HFFc6 (cell line): ENCODE measurements around the gene KCNF1. TPM values are rescaled to one million over a fixed set of nuclear protein-coding genes. Genes with fewer than 3 reads are reported as not detected.
"Not testable (repeated sequence)": the region's sequence is repeated elsewhere in the genome, so short reads cannot be mapped to it uniquely, and the experiment has no call there.

Source experiments
- DNase-seq: peaks from one replicate; pipeline ENCODE4 v3.0.0-alpha.2; 2018
- H3K27ac Mint-ChIP-seq: 2 replicates; pipeline ENCODE4 v1.8.0; 2020; ENCODE audit warnings: mild to moderate bottlenecking, mixed read lengths
- H3K27me3 Mint-ChIP-seq: 2 replicates; pipeline ENCODE4 v1.8.0; 2021; ENCODE audit warnings: mild to moderate bottlenecking, moderate library complexity, mixed read lengths; ENCODE audit not compliant: insufficient read depth
- H3K36me3 Mint-ChIP-seq: 2 replicates; pipeline ENCODE4 v1.8.0; 2021; ENCODE audit warnings: low read depth, mixed read lengths
- H3K4me1 Mint-ChIP-seq: 2 replicates; pipeline ENCODE4 v1.8.0; 2020; ENCODE audit warnings: low read depth, mixed read lengths
- H3K4me3 Mint-ChIP-seq: 2 replicates; pipeline ENCODE4 v1.8.0; 2020; ENCODE audit warnings: mild to moderate bottlenecking, moderate library complexity, mixed read lengths
- H3K9me3 Mint-ChIP-seq: 2 replicates; pipeline ENCODE4 v1.8.0; 2020; ENCODE audit warnings: mild to moderate bottlenecking, mixed read lengths
- CTCF ChIP-seq: fragments of 200-600 bp; sonication (generic); IDR thresholded peaks from 2 replicates; pipeline ENCODE4 v1.5.0; 2021; ENCODE audit warnings: antibody characterized with exemption, mild to moderate bottlenecking
- total RNA-seq, 6 experiments: library from RNA; stranded (reverse); fragmentation: NEBNext Ultra II Directional; extraction: Animal tissue kit (Norgen Biotek cat#: 25700); gene quantifications; 2 replicates in 1 of 6; 3 replicates in 5 of 6; pipeline ENCODE4 v1.2.3, GENCODE V29; 2021

KCNF1 gene
- total RNA-seq, 6 experiments from 2014 or later = 0.14 to 0.26 (median 0.18) TPM; not detected in 3

- H3K27me3 Mint-ChIP-seq = peaks cover 20% of the 10 kb centered on the region
- no peak overlapping the region for H3K27ac Mint-ChIP-seq
- peaks cover 8% of the 10 kb centered on the region; the same call in 1 of the 2 replicates for H3K36me3 Mint-ChIP-seq
- DNase-seq = no peak
- no peak for TF ChIP-seq CTCF
- peaks cover 21% of the 10 kb centered on the region for H3K4me1 Mint-ChIP-seq
- no peak overlapping the region for H3K4me3 Mint-ChIP-seq
- peaks cover 8% of the 10 kb centered on the region for H3K9me3 Mint-ChIP-seq
These were observed 43.4 kb downstream of the KCNF1 start for GRCh38 chr2:10954856-10955818.

- TF ChIP-seq CTCF = no peak
- Mint-ChIP-seq H3K36me3 (peaks cover 6% of the 10 kb centered on the region; the same call in 1 of the 2 replicates), H3K4me3 (no peak overlapping the region), H3K27ac (no peak overlapping the region), H3K27me3 (peaks cover 18% of the 10 kb centered on the region), H3K9me3 (peaks cover 8% of the 10 kb centered on the region), H3K4me1 (peaks cover 21% of the 10 kb centered on the region)
- DNase-seq = no peak
These were observed 44.5 kb downstream of the KCNF1 start for GRCh38 chr2:10956006-10956790.

DNA sequence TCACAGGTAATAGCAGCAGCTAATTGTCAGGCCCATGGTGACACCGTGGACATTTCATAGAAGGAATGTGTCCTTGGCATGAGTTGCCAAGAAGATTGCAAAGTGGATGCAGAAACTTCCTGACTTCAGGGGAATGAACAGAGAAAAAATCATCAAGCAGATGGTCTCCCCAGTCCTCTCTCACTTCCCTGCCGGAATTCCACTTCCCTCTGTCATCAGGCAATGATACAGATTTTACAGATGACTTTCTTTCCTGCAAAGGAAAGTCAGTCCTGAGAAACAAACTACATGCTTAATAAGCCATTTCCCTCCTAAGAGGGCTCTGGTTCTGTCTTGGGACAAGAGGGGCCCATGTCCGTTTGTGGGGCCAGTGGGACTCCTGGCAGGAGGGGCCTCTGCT, 45.7 kb downstream of the KCNF1 start:
- TF ChIP-seq CTCF = no peak
- Mint-ChIP-seq H3K4me3 (no peak overlapping the region), H3K36me3 (peaks cover 6% of the 10 kb centered on the region; the same call in 1 of the 2 replicates)

DNA sequence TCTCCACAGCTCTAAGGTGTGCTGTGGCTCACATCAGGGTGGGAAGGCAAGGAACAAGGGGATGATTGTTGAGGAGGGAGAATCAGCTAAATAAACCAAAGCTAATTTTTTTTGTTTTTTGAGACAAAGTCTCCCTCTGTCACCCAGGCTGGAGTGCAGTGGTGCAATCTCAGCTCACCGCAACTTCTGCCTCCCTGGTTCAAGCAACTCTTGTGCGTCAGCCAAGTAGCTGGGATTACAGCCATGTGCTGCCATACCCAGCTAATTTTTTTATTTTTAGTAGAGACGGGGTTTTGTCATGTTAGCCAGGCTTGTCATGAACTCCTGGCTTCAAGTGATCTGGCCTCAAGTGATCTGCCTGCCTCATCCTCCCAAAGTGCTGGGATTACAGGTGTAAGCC, 46.7 kb downstream of the KCNF1 start:
- H3K36me3 Mint-ChIP-seq, H3K4me3 Mint-ChIP-seq, H3K27ac Mint-ChIP-seq, H3K9me3 Mint-ChIP-seq, DNase-seq: not testable (repeated sequence)
- Mint-ChIP-seq H3K27me3 (peaks cover 12% of the 10 kb centered on the region), H3K4me1 (peaks cover 29% of the 10 kb centered on the region)

More for the DNA sequence above, 45.7 kb downstream of the KCNF1 start:
- no peak overlapping the region for H3K27ac Mint-ChIP-seq
- DNase-seq = peak; percentile 23
- H3K9me3 Mint-ChIP-seq = peaks cover 8% of the 10 kb centered on the region
- peaks cover 14% of the 10 kb centered on the region for H3K27me3 Mint-ChIP-seq
- peaks cover 21% of the 10 kb centered on the region for H3K4me1 Mint-ChIP-seq

DNA sequence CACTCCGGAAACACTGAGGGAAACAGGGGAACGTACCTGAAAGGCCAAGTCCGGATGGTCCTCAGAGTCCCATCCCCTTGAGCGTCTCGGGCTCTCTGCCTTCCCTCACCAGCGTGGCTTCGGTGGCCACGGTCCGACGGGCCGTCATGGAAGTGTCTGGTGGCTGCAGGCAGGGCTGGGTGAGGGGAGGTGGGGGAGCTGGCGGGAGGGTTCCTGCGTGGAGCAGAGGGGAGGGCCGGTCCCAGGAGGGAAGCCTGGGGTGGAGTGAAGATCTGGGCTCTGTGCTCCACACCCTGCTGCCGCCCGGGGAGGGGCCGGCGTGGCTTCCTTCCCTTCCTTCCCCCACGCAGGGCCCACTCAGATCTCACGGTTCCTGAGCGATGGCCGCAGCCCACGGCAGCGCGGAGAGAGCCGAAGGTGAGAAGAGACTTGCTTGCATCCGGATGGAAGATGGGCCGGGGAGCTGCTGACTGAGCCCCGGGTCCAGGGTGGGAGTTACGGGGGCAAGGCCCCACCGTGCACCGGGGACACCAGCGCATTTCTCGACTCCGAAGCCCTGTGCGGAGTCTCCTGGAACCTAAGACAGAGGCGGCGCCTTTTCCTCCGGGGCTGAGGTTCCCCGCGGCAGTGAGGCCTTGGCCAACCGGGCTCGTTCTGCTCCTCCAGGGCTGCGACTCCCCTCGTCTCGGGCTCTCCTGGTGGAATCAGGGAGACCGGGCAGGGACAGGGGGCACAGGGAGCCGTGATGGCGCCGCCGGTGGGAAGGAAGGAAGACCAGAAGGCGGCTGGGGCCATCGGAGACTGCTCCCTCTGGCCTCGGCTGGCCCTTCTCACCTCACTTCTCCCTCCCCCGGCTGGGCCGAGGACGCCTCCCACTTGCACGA, 49.1 kb downstream of the KCNF1 start:
- H3K27ac Mint-ChIP-seq = no peak overlapping the region
- no peaks in the 10 kb centered on the region for H3K36me3 Mint-ChIP-seq
- peaks cover 24% of the 10 kb centered on the region for H3K27me3 Mint-ChIP-seq
- no peak for TF ChIP-seq CTCF
- DNase-seq = no peak
- H3K4me1 Mint-ChIP-seq = peaks cover 35% of the 10 kb centered on the region
- H3K4me3 Mint-ChIP-seq = no peak overlapping the region
- H3K9me3 Mint-ChIP-seq = no peaks in the 10 kb centered on the region
